ENCODE measurements around the gene UBIAD1.

GRCh38 chr1:11286735-11287410, 13.9 kb downstream of the UBIAD1 start:
- no peak for TF ChIP-seq CTCF (IDR thresholded peaks at IDR 0.05)
- TF ChIP-seq POLR2A (IDR thresholded peaks at IDR 0.05): no peak
